ENCODE results near the gene FAR1. TPM values are rescaled to one million over a fixed set of nuclear protein-coding genes. Genes with fewer than 3 reads are reported as not detected.

Gene FAR1
- total and polyA plus RNA-seq, 12 donors = 13.7 to 51.0 (median 37.9) TPM

DNA sequence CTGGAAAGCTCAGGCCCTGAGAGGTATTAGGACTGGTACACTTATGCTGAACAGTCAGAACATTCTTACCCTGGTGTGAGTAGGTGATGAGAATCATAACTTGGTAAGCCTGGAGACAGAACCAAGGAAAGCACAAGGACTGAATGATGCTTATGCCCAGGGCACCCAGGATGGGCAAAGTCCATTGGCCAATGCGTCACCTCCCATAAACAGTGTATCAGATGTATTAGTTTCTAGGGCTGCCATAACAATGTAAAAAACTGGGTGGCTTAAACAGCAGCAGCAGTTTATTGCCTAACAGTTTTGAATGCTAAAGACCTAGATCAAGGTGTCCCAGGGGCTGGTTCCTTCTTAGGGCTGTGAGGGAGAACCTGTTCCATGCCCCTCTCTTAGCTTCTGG is 107.0 kb downstream of the FAR1 start:
- Histone ChIP-seq H3K4me1 (replicated peaks in 1 of 2) (no peaks in the 10 kb centered on the region), H3K27ac (no peak overlapping the region), H3K4me3 (no peak overlapping the region), H3K27me3 (peaks cover 7% of the 10 kb centered on the region), H3K36me3 (replicated peaks in 1 of 2) (no peaks in the 10 kb centered on the region), H3K9me3 (replicated peaks in 1 of 3) (no peaks in the 10 kb centered on the region)
- WGBS, 4 donors = 93 to 100% (median 98%) methylated on average over 1 of the region's 1 CpG
- TF ChIP-seq, protein P1, sequence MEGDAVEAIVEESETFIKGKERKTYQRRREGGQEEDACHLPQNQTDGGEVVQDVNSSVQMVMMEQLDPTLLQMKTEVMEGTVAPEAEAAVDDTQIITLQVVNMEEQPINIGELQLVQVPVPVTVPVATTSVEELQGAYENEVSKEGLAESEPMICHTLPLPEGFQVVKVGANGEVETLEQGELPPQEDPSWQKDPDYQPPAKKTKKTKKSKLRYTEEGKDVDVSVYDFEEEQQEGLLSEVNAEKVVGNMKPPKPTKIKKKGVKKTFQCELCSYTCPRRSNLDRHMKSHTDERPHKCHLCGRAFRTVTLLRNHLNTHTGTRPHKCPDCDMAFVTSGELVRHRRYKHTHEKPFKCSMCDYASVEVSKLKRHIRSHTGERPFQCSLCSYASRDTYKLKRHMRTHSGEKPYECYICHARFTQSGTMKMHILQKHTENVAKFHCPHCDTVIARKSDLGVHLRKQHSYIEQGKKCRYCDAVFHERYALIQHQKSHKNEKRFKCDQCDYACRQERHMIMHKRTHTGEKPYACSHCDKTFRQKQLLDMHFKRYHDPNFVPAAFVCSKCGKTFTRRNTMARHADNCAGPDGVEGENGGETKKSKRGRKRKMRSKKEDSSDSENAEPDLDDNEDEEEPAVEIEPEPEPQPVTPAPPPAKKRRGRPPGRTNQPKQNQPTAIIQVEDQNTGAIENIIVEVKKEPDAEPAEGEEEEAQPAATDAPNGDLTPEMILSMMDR (IDR thresholded peaks at IDR 0.05) = no peak
- no peak for TF ChIP-seq POLR2A (IDR thresholded peaks at IDR 0.05)
- intact Hi-C loops (cut with DNase I) = loop anchor here in 1 of 2 donors (5.0 kb wide), 1 partner anchor 482 kb away; no protein-coding TSS in a partner anchor
- DNase-seq = no peak

DNA sequence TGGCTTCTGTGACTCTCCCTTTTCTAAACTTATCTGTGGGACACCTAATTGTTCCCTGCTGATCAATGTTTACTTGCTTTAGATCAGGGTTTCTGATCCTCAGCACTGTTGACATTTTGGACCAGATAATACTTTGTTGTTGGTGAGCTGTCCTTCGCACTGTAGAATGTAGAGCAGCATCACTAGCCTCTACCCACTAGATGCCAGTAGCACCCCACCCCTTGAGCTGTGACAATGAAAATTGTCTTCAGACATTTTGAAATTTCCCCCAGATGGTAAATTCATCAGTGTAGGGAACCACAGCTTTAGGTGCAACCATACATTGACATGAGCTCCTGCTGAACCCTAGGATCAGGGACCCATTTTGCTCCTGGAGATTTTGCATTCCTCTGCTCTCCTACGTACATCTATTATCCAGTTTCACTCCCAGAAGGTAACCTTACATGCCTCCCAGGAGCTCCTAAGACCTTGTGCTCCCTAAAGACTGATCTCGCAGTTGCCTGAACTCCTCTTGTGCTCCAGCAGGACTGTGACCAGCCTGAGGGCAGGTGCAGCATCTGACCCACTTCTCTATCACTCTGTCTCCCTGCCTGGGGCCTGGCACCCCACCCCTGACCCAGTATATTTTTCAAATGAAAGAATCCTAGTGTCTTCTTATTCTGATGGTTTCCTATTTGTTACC is 107.8 kb downstream of the FAR1 start:
- Histone ChIP-seq H3K27ac (no peak overlapping the region), H3K36me3 (replicated peaks in 1 of 2) (no peaks in the 10 kb centered on the region), H3K4me1 (replicated peaks in 1 of 2) (no peaks in the 10 kb centered on the region), H3K9me3 (replicated peaks in 1 of 3) (no peaks in the 10 kb centered on the region), H3K27me3 (peaks cover 7% of the 10 kb centered on the region), H3K4me3 (no peak overlapping the region)
- no peak for DNase-seq
- intact Hi-C loops (cut with DNase I) = loop anchor here in 1 of 2 donors (5.0 kb wide), 1 partner anchor 481 kb away; no protein-coding TSS in a partner anchor
- 74 to 83% (median 77%) methylated on average over 3 of the region's 3 CpGs for WGBS, 4 donors
- no peak for TF ChIP-seq POLR2A (IDR thresholded peaks at IDR 0.05)
- TF ChIP-seq, protein P1 (IDR thresholded peaks at IDR 0.05) = no peak

DNA sequence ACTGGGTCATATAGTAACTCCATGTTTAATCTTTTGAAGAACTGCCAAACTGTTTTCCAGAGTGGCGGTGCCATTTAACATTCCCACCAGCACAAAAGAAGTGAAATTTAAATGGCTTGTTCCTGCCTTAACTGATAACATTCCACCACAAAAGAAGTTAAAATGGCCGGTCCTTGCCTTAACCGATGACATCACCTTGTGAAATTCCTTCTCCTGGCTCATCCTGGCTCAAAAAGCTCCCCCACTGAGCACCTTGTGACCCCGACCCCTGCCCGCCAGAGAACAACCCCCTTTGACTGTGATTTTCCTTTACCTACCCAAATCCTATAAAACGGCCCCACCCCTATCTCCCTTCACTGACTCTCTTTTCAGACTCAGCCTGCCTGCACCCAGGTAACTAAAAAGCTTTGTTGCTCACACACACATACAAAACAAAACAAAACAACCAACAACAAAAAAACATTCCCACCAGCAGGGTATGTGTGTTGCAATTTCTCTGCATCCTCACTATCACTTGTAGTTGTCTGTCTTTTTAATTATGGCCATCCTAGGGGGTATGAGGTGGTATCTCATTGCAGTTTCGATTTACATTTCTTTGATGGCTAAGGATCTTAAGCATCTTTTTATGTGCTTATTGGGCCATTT is 109.0 kb downstream of the FAR1 start:
- H3K36me3 ChIP-seq (replicated peaks in 1 of 2) = no peaks in the 10 kb centered on the region
- no peaks in the 10 kb centered on the region for H3K9me3 ChIP-seq (replicated peaks in 1 of 3)
- TF ChIP-seq POLR2A (IDR thresholded peaks at IDR 0.05) = no peak
- TF ChIP-seq, protein P1 (IDR thresholded peaks at IDR 0.05) = no peak
- H3K4me1 ChIP-seq (replicated peaks in 1 of 2) = no peaks in the 10 kb centered on the region
- H3K27ac ChIP-seq = no peak overlapping the region
- peaks cover 7% of the 10 kb centered on the region for H3K27me3 ChIP-seq
- intact Hi-C loops (cut with DNase I) = loop anchor here in 1 of 2 donors (5.0 kb wide), 1 partner anchor 480 kb away; no protein-coding TSS in a partner anchor
- H3K4me3 ChIP-seq = no peak overlapping the region
- 22 to 27% (median 23%) methylated on average over 7 of the region's 7 CpGs for WGBS, 4 donors
- no peak for DNase-seq

DNA sequence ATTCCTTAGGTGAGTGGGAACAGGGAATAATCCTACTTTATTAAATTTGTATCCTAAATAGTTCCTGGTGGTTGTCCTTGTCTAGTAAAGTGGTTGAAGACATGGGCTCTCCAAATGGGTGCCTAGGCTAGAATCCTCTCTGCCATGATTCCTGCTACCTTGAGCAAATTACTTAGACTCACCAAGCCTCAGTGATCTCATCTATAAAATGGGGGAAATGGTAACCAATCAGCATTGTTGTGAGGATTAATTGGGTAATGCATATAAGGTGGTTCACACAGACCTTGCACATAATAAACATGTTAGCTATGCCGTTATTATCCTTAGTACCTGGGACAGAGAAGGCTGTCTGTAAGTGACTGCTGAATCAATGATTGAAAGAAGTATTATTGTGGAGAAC is 109.9 kb downstream of the FAR1 start:
- WGBS, 4 donors = 73 to 81% (median 75%) methylated on average over 1 of the region's 1 CpG
- Histone ChIP-seq H3K4me1 (replicated peaks in 1 of 2) (no peaks in the 10 kb centered on the region), H3K4me3 (no peak overlapping the region), H3K9me3 (replicated peaks in 1 of 3) (no peaks in the 10 kb centered on the region), H3K27me3 (peaks cover 7% of the 10 kb centered on the region), H3K36me3 (replicated peaks in 1 of 2) (no peaks in the 10 kb centered on the region), H3K27ac (no peak overlapping the region)
- no peak for DNase-seq
- intact Hi-C loops (cut with DNase I) = loop anchor here in 1 of 2 donors (5.0 kb wide), 1 partner anchor 479 kb away; no protein-coding TSS in a partner anchor
- TF ChIP-seq, protein P1 (IDR thresholded peaks at IDR 0.05) = no peak
- no peak for TF ChIP-seq POLR2A (IDR thresholded peaks at IDR 0.05)

All from adrenal gland (tissue), 12 donors.